DMS 273 (cell line): Measurements from ENCODE around the gene ABAT.
"Not testable (repeated sequence)": the region's sequence is repeated elsewhere in the genome, so short reads cannot be mapped to it uniquely, and the experiment has no call there.

Experiments used
- DNase-seq: peaks from one replicate; lab custom pipeline; 2025; ENCODE audit not compliant: unreplicated experiment; lab: John Stamatoyannopoulos, UW

ABAT gene

DNA sequence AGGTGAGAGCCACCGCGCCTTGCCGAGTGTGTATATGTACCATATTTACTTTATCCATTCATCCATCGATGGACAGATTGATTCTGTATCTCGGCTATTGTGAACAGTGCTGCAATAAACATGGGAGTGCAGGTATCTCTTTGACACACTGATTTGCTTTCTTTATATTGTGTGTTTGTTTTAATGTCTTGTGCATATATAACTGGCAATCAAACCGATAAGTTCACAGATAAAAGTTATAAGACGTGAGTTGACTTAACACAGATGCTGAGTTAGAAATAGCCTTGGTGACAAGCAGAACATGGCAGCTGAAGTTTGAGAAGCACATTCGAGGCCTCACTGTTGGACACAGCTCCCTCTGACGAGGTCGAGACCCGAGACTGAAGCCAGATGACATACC, 99.8 kb downstream of the ABAT start:
- no peak for DNase-seq

DNA sequence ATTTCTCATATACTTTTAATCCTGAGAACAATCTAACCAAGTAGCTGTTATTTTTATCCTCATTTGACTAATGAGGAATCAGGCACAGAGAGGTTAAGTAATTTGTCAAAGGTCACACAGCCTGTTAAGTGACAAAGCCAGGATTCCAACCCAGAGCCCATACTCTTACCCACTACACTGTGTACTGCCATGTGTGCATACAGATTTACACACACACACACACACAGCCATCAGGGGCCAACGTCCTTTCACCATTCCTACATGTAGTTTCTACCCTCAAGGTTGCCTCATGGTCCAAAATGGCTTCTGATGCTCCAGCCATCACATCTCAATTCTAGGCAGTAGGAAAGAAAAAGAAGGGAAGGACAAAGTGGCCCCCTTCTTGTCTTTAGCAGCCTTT, 100.9 kb downstream of the ABAT start:
- no peak for DNase-seq

- no peak for DNase-seq
Measured at GRCh38 chr16:8776129-8776584, 101.7 kb downstream of the ABAT start.

DNA sequence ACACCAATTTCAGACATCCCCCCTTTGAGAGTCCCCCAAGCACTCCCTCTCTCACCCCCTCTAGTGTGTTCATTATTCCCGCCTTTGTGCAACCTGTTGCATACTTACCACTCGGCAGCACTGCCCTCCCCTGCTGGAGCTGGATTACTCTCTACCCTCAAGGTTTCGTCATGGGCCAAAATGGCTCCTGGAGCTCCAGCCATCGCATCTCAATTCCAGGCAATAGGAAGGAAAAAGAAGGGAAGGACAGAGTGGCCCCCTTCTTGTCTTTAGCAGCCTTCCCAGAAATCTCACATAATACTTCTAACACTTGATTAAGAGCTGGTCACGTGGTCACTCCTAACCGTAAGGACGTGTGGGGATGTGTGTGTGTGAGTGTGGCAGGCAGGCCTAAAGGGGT, 102.8 kb downstream of the ABAT start:
- no peak for DNase-seq

- DNase-seq: no peak
Measured at GRCh38 chr16:8781797-8782196, 107.4 kb downstream of the ABAT start.

DNA sequence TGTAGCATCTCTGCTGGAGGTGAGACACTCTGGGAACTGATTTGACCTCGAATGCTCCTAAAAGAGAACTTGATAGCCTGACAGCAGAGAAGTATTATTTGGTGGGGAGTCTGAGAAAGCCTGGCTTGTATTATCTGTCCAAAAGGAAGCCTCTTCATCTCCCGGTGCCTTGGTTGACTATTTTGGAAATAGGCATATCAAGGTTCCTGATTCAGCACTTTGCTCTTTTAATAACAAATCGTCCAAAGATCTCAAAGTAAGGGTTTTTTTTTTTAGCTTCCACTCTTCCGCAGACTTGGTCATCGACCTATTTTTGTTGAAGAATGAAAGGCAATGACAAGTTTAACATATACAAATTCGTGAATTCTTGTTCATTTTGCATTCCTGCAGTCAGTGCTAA, 108.3 kb downstream of the ABAT start:
- DNase-seq: no peak

GRCh38 chr16:8785408-8785807, 111.0 kb downstream of the ABAT start:
- DNase-seq: no peak

- DNase-seq: not testable (repeated sequence)
Measured at GRCh38 chr16:8786316-8786715, 111.9 kb downstream of the ABAT start.

GRCh38 chr16:8788578-8789172, 114.3 kb downstream of the ABAT start:
- DNase-seq: no peak

- DNase-seq: no peak
Measured at GRCh38 chr16:8795091-8795490, 120.7 kb downstream of the ABAT start.

- DNase-seq: no peak
Measured at GRCh38 chr16:8795818-8796217, 121.4 kb downstream of the ABAT start.

DNA sequence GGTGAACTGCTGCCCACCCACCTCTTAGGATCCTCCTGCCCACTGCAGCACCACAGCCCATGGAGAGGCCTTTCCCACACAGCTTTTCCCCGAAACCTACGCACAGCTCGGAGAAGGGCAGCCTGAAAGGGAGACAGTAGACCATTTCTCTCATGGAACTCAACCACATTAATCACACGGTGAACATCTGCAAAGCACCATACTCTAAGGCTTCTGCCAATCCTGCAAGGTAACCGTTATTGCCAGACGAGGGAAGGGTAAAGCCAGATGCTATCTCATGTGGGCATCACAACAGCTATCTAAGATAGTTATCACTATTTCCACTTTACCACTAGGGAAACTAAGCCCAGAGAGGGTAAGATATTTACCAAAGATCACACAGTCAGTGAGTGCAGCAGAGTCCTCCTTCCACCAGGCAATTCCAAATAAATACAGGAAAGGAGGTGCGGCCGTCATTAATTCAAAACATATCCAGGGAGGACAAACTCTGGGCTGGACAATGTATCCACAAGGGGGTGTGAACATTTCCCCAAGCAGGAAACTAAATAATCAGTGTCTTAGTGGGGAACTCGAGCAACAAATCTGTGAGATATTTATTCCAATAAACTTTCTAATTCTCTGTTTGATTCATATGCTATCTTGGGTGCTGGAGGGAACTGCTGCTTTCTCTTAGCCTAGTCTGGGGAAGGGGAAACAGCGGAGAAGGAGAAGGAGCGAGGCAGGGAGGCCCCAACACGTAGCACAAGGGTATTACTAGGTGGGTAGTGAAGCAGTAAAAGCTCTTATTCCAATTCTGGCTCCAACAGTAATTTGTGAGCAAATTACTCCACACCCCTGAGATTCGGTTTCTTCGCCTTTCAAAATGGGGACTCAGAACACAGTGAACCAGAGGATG, 122.3 kb downstream of the ABAT start:
- peak; percentile 40 for DNase-seq

DNA sequence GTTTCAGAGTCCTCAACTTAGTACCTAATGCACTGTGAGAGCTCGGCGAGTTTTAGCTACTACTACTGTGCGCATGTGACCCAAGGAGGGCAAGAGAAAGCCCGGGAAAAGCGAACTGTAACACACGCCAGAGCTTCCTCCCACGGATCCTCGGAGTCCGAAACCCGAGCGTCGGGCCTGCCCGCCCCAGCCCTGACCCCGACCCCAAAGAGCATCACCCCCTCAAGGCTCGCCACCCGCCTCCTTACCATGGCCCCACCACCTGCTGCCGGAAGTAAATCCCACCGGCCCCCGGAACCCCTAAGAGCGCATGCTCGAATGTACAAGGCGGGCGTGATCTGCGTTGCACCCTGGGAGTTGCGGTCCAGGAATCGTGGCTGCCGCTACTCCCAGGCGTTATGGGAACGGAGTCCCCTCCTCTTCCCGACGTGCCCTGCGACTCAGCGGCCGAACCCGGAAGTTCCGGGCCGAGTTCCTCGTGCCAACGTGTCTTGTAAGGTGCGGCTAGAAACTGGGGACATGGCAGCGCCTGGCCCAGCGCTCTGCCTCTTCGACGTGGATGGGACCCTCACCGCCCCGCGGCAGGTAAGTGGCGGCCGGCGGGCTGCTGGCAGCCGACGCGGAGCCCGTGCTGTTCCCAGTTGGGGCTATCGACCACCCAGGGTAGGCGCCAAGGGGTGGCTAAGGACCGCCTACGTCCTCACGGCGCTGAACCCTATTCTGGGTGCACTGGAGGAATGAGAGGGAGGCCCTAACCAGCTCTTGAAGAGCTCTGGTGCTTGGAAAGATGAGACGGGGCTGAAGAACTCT, 123.2 kb downstream of the ABAT start, which contains the start of the genes PMM2 and TMEM186:
TSS of gene PMM2 (plus strand) at position 476 of the 810 bp plus-strand sequence. CDS start at position 520, 44 bp downstream.
TSS of gene TMEM186 (minus strand) at position 276 of the 810 bp plus-strand sequence. CDS start at position 251, 25 bp downstream.
- DNase-seq: peak; percentile 99

DNA sequence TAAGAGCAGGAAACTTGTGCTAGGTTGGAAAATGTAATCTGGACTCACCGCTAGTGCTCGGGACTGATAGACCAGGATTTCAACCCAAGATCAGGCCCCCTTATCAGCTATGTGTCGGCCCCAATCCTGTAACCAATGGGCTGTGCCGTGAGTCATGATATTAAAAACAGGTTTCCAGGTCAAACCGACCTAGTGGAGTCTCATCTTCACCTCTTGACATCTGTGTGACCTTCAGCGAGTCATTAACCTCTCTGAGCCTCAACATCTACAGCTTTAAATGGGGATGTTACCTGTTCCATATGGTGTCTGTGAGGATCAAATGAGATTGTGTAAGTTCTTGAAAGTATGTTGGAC, 123.7 kb downstream of the ABAT start:
- DNase-seq: peak; percentile 52

DNA sequence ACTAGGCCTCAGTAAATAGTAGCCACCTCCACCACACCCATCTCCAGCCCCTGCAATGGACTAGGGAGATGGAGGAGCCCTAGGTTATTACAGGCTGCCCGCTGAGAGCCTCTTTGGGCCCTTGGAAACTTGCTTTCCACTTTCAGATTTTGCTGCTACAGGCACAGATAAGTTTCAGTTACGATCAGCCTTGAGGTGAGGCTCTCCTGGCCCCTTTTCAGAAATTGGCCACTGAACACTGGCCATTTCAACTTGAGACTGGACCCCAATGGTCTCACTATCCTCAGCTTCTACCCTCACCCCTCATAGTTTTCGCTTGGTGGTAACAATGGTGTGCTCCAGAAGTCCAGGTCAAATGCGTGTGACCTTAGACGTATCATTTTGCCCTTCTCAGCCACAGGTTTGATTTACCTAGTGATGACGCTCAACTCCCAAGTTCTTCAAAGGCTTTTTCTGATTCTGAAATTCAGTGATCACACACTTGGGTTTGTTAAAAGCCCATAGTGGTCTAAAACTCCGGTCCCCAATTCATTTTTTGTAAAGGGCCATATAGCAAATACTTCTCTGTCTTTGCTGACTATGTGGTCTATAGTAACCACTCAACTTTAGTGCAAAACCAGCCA, 124.2 kb downstream of the ABAT start:
- DNase-seq: no peak

GRCh38 chr16:8801701-8802100, 127.3 kb downstream of the ABAT start:
- DNase-seq: no peak

DNA sequence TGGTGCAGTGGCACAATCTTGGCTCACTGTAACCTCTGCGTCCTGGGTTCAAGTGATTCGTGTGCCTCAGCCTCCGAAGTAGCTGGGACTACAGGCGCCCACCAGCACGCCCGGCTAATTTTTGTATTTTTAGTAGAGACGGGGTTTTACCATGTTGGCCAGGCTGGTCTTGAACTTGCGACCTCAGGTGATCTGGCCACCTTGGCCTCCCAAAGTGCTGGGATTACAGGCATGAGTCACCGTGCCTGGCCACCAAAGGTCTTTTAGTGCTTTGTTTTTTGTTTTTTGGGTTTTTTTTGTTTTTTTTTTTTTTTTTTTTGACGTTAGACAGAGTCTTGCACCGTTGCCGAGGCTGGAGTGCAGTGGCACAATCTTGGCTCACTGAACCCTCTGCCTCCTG, 129.3 kb downstream of the ABAT start:
- DNase-seq: not testable (repeated sequence)

DNA sequence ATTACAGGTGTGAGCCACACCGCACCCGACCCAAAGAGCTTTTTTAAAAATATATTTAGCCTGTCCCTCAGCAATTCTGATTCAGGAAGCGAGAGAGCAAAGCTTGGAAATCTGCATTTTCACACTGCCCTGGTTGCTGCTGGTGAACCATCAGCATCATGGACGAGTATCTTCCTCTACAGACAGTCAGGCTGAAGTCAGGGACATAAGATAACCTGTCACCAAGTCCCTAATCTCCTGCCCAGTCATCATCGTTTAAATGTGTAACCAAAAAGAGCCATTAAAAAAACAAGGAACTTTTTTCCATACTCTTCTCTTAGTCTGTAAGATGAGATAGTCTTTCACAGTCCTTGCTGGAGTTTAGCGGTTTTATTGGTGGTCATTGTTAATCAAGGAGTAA, 129.9 kb downstream of the ABAT start:
- DNase-seq: no peak

GRCh38 chr16:8806272-8806983, 132.0 kb downstream of the ABAT start:
- DNase-seq: no peak

- no peak for DNase-seq
Measured at GRCh38 chr16:8807189-8807588, 132.8 kb downstream of the ABAT start.
